Fibroblast of skin of left quadriceps (primary cell): ENCODE data around the gene SEC24D.

Experiments used
- DNase-seq, 2 experiments: peaks; one replicate each; pipeline ENCODE4 v3.0.0-alpha.2; 2013; ENCODE audit warnings: low read depth in 2 of 2

The SEC24D gene

DNA sequence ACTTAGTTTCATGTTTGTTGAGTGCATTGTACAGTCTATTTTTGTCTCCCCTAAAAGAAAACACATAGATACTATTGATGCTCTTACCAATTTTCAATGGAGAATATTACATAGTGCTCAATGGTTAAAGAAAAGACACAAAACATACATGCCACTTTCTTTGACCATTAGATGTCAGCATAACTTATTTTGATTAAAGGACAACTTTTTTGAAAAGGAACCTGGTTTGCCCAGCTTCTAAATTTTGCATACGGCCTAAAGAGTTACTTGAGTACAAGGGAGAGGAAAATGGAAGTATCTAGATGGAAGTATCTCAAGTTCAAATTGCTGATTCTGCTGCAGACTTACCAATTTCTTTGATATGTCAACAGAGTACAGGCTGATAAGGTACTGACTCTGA, 82.2 kb downstream of the SEC24D start:
- DNase-seq: no peak

GRCh38 chr4:118753096-118753495, 82.8 kb downstream of the SEC24D start:
- no peak for DNase-seq

DNA sequence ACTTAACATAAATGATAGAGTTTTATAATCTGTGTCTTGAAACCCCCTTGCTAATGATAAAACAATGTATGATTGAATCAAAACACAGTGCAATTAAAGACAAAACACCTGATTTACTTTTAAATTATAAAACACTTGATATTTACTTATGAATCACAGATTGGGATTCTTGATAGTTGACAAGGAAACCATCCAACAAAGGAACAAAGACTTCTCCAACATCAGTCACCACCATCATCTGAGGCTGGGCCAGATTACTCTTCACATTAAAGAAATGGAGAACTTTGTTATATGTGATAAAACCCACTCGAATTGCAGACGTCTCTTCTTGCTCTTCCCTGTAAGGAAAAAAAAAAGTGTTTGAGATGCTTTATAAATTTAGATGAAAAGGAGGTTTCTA, 83.4 kb downstream of the SEC24D start:
- no peak for DNase-seq

DNA sequence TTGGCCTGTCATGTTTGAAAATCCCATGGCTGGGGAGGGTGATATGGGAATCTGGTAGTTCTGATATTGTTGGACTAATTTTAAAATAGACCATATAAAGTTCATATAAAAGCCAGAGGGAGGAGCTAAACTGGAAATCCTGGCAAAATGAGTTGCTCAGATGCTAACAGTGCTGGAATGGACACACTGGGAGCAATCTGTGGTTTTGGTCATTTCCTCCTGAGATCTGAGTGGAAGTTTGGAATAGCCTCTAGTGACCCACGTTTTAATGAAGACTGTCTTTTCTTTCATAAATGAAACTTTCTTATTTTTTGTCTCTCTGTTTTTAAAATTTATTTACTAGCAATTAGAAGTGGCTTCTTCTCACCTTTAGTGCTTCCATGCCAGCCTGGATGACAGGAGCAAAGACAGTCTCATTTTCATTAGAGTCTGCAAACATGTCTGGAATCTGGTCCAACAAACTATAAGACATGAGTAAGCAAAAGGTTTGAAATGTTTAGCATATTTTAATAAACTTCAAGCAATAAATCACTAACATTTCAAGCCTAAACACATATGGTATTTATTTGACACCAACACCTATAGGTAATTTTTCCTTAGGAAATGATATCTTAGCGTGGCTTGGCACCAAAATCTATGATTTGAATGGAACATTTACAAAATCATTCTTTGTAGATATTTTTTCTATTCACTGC, 84.2 kb downstream of the SEC24D start:
- DNase-seq: peak; percentile 53 to 58

- DNase-seq: no peak
These were observed 86.5 kb downstream of the SEC24D start for GRCh38 chr4:118749347-118749988.

DNA sequence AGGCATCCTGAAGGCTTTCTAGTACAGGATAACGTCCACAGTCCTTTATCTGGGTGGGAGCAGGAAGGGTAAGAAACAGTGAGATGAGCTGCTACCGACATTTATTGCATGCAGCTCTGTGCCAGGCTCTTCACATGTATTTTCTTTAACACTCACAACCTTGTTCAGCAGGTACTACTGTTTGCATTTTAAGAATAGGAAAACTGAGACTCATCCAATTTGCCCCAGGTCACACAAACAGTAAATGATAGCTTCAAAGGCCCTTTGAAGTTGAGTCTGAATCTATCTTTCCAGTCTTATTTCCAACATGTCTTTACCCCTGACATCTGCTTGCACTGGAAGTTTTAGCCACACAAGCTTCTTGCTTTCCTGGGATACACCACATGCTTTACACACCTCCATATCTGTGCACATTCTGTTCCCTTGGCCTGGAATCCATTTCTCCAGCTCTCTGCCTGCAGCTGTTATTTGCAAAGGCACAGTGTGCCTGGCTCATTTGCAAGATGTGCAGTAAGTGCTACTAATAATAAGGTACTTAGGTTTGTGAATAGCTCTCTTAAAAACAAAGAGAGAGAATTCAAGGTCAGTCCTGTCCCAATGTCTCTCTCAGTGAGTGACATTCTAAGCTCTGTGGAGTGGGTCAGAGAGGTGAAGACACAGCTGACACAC, 89.5 kb downstream of the SEC24D start:
- no peak for DNase-seq

- no peak for DNase-seq
These were observed 90.6 kb downstream of the SEC24D start for GRCh38 chr4:118745357-118745756.

DNA sequence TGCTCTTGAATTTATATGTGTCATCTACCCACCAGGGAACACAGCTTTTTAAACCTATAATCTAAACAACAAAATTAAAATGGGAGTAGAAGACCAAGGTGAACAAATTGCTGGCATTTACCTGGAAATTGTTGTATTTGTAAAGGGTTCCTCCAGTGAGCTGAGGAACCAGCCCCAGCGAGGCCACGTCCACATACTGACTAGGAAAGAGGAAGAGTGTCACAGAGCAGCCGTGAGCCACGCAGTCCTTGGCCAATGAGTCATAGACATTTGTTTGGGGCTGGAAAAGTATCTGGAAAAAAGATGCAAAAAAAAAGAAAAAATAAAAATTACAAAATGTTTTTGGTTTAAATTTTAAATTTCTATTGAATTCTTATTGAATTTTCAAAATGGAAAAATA, 92.1 kb downstream of the SEC24D start:
- no peak for DNase-seq

- DNase-seq: no peak
These were observed 93.9 kb downstream of the SEC24D start for GRCh38 chr4:118742050-118742449.

GRCh38 chr4:118741301-118741855, 94.5 kb downstream of the SEC24D start:
- DNase-seq: no peak

- DNase-seq: no peak
These were observed 95.1 kb downstream of the SEC24D start for GRCh38 chr4:118740869-118741268.

GRCh38 chr4:118739022-118739713, 96.8 kb downstream of the SEC24D start:
- no peak for DNase-seq

GRCh38 chr4:118738090-118738489, 97.8 kb downstream of the SEC24D start:
- no peak for DNase-seq

GRCh38 chr4:118736900-118737299, 99.0 kb downstream of the SEC24D start:
- DNase-seq: no peak

DNA sequence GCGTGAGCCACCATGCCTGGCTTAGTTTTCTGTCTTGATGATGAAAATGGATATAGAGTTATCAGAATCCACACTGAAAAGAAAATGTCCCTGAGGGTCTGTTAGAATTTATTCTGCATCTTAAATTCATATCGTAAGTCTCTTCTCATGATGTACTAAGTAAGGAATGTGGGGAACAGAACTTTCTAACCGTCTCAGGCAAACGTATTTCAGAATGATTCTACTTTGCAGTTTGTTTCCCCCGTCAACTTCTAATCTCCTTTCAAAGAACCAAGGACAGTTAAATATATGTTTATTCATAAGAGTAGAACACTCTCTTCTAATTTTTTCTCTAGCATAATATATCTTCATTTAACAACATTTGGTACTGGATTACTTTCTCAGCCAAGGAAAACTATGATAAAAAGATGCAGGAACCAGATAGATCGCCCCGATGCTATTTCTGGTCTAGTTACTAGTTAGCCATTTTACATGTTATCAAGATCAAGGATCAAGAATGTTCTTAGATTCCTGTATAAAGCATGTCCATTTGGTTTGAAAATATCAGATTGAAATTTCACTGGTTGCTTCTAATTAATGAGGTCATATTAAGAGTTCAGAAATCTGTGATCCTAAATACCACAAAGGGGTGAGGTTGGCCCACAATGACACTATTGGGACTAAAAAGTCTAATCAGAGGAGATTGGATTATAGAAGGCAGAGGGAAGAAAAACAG, 101.3 kb downstream of the SEC24D start:
- no peak for DNase-seq

DNA sequence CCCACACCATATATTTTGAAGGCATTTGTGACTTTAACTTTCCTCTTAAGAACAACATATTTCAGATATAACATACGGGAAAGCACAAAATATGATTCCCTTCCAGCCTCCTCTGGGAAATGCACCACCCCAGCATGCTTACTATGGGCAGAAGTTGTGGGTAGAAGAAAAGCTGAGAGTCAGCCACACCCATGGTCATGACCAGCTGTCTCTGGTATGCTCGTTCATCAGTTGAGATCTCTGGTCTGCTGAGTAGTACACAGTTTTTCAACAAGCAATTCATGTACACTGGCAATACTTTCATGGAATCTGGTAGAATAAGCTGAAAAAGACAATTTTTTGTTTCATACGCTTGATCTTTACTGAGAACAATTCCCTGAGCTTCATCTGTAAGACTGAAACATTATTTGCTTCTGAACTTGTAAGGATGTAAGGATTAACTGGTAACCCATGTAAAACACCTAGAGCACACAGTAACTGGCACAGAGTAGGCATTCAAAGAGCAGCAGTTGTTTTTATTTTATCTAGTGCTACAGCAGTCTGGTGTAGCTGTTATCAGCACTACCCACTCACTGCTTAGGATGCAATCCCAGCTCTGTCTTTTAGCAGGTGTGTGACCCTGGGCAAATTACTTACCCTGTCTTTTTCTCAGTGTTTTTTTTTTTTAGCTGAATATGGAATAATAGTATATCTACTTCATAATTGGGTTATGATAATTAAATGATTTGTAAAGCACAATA, 103.2 kb downstream of the SEC24D start:
- no peak for DNase-seq

DNA sequence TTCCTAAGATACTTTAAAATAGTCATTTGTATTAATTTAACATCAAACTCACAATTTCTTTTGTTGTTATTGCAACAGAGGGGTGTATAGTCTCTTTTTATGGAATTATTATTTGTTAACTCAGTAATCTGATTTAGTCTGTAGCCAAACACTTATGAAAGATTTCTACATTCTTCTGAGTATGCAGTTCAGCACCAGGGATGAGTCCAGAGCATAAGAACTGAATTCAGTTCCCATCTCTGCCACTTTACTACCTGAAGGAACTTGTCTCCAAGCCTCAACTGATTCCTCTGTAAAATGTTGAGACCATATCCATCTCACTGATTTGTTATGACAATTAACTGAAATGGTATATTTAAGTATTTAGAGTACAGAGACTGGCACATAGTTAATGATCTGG, 105.2 kb downstream of the SEC24D start:
- DNase-seq: no peak

DNA sequence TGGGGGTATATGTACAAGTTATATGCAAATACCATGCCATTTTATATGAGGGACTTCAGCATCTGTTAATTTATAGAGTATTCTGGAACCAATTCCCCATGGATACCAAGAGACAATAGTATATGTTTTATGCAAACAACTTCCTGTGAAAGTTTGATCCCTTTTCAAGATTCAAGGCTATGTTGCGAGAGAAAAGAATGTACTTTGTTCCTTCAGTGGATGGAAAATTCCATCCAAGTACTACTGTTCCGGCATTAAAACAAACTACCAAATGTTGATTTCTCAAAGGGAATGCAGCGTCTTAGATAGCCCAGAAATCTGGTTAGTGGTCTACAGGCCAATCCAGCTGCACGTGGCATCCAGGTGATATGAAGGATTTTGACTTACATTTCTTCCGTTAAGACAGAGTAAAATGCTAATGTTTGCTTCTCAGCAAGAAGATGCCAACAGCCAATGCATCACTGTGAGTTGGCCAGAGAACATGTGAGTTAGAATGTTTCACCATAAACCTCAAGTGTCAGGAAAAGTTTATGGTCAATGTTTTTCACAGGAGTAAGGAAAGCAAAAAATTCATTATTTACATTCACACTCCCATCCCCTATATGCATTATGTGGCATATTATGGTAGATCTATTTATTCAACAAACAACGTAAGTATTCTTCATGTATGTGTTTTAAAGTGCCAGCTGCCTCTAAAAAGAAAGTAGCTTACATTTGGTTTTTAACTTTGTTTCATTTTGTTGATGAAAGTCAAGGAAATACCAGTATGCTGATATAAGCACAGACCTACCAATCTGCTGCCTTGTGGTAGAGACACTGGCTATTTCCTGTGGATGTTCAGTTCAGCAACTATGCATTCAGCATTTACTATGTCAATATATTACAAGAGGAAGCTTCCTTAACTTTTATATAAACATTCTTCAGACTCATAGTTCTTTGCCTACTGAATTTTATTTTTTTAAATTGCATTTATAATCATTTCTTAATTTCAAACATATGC, 106.3 kb downstream of the SEC24D start:
- peak in 1 of 2 experiments; percentile 47 for DNase-seq

DNA sequence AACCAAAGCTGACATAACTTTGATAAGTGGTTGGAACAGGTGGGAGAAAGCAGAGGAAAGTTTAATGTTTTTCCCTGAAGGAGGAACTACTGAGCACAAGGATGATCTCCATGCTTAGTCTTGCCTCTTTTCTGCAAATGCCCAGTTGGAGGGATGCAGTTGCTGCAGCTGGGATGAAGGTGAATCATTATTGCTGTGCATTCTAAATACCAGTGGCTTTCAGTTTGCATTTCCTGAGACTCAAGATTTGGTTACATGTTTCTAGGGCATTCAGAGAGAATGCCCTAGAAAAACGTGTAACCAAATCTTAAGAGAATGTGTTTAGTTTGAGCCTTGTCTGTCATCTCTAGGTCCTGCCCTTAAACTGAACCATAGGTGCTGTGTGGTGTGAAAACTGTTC, 108.6 kb downstream of the SEC24D start:
- DNase-seq: no peak

DNA sequence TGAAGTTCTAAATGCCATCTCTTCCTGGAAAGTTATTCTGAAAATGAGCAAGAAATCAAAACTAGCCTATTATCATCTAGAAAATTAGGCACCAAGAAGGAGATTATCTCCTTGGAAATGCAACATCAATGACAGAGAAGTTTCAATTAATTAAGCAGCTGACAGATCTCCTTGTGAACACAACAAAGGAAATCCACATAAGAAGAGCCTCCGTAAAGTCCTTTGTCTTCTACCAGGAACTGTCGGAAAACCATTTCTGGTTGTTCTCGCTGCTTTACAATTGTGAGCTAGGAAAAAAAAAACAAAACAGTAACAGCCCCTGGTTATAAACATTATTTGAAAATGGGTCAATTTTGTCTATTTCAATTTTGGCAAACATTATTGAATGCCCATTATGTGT, 112.6 kb downstream of the SEC24D start:
- no peak for DNase-seq
